PFSK-1 (cell line): ENCODE measurements around the gene ADAMTS17.

Source experiments
- FOXP2 ChIP-seq: optimal IDR thresholded peaks from 2 replicates; pipeline ENCODE3; 2011; ENCODE audit warnings: borderline replicate concordance, control low read depth, inconsistent platforms; ENCODE audit not compliant: insufficient read depth; ENCODE audit errors: extremely low read length, extremely low read depth
- POLR2AphosphoS5 ChIP-seq: IDR thresholded peaks from 2 replicates; pipeline ENCODE4 v1.6.1; 2012; ENCODE audit warnings: low read depth, mild to moderate bottlenecking, control low read depth, low read length, moderate library complexity
- REST ChIP-seq, 2 experiments: IDR thresholded peaks; 2 replicates each; pipeline versions ENCODE4 v1.6.1 to v1.8.0; 2011 to 2012; ENCODE audit warnings: low read depth in 2 of 2, low read length in 2 of 2, control low read depth in 1 of 2, inconsistent platforms in 1 of 2, mild to moderate bottlenecking in 1 of 2, moderate library complexity in 1 of 2; ENCODE audit not compliant: insufficient read depth in 1 of 2
- SIN3A ChIP-seq: IDR thresholded peaks from 2 replicates; pipeline ENCODE4 v1.6.1; 2012; ENCODE audit warnings: mild to moderate bottlenecking, low read length, moderate library complexity, borderline replicate concordance; ENCODE audit not compliant: insufficient read depth
- TAF1 ChIP-seq: IDR thresholded peaks from 2 replicates; pipeline ENCODE4 v1.6.1; 2012; ENCODE audit warnings: low read length, control low read depth, borderline replicate concordance; ENCODE audit not compliant: insufficient read depth

ADAMTS17 gene

GRCh38 chr15:100096700-100097099 is 245.1 kb downstream of the ADAMTS17 start:
- TF ChIP-seq FOXP2 (no peak), SIN3A (no peak), POLR2AphosphoS5 (no peak), REST (IDR thresholded peaks at IDR 0.05; ENCODE audit: insufficient read depth in 1 of 2, low read depth in 2 of 2, low read length in 2 of 2) (no peak), TAF1 (no peak)

- no peak for TF ChIP-seq POLR2AphosphoS5
- no peak for TF ChIP-seq TAF1
- TF ChIP-seq REST (IDR thresholded peaks at IDR 0.05; ENCODE audit: insufficient read depth in 1 of 2, low read depth in 2 of 2, low read length in 2 of 2): no peak
- no peak for TF ChIP-seq SIN3A
- no peak for TF ChIP-seq FOXP2
These were observed 245.6 kb downstream of the ADAMTS17 start for GRCh38 chr15:100096248-100096600.

- no peak for TF ChIP-seq POLR2AphosphoS5
- TF ChIP-seq FOXP2: no peak
- TF ChIP-seq SIN3A: no peak
- no peak for TF ChIP-seq REST (IDR thresholded peaks at IDR 0.05; ENCODE audit: insufficient read depth in 1 of 2, low read depth in 2 of 2, low read length in 2 of 2)
- no peak for TF ChIP-seq TAF1
These were observed 246.1 kb downstream of the ADAMTS17 start for GRCh38 chr15:100095541-100096247.

- no peak for TF ChIP-seq TAF1
- no peak for TF ChIP-seq SIN3A
- no peak for TF ChIP-seq FOXP2
- no peak for TF ChIP-seq REST (IDR thresholded peaks at IDR 0.05; ENCODE audit: insufficient read depth in 1 of 2, low read depth in 2 of 2, low read length in 2 of 2)
- no peak for TF ChIP-seq POLR2AphosphoS5
These were observed 247.7 kb downstream of the ADAMTS17 start for GRCh38 chr15:100094127-100094510.
